C4-2B (cell line): ENCODE measurements around the gene VIL1.

Source experiments
- ZFX ChIP-seq: fragments of 450-650 bp; IDR thresholded peaks from 2 replicates; pipeline ENCODE4 v1.6.1; 2017
- TF ChIP-seq, protein P1 (sequence below): fragments of 450-650 bp; conservative IDR thresholded peaks from 2 replicates; pipeline ENCODE4 v1.5.1; 2017; ENCODE audit warnings: mild to moderate bottlenecking

DNA sequence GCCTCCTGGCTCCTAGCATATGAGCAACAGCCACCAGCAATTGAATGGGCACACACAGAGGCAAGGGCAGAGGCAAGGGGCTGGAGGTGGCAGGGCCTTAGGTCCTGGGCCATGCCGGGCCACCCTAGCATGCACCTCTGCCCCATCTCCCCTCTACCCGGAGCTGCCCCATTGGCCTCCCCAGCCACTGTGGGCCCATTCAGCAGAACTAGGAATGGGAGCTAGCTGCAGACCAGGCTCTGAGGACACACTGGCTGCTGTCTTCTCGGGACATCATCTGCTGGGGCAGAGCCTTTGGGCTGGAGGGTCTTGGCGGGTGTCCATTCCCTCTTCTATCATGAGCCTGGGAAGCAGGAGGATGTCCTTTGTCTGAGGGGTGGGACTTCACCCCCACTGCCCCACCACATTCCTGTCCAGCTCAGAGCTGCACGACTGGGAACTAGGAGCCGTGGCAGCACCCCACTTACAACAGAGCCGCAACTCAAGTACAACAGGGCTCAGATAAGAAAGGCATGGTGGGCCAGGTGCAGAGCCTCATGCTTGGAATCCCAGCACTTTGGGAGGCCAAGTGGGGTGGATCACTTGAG is 800 bp downstream of the VIL1 start:
- TF ChIP-seq, protein P1, sequence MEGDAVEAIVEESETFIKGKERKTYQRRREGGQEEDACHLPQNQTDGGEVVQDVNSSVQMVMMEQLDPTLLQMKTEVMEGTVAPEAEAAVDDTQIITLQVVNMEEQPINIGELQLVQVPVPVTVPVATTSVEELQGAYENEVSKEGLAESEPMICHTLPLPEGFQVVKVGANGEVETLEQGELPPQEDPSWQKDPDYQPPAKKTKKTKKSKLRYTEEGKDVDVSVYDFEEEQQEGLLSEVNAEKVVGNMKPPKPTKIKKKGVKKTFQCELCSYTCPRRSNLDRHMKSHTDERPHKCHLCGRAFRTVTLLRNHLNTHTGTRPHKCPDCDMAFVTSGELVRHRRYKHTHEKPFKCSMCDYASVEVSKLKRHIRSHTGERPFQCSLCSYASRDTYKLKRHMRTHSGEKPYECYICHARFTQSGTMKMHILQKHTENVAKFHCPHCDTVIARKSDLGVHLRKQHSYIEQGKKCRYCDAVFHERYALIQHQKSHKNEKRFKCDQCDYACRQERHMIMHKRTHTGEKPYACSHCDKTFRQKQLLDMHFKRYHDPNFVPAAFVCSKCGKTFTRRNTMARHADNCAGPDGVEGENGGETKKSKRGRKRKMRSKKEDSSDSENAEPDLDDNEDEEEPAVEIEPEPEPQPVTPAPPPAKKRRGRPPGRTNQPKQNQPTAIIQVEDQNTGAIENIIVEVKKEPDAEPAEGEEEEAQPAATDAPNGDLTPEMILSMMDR = no peak
- TF ChIP-seq ZFX = no peak
